Lower lobe of right lung (tissue), 2 donors: ENCODE results near the gene GZMM. TPM values are rescaled to one million over a fixed set of nuclear protein-coding genes. Genes with fewer than 3 reads are reported as not detected.
A peak's percentile ranks its signal among the peaks of the same experiment; 100 is the strongest.

Experiments
- ATAC-seq, 2 donors: fragments of 200-7000 bp; cut with Tn5 transposase; one replicate each; pipeline ENCODE4 v1.9.1; 2020 to 2022; ENCODE audit warnings: mild to moderate bottlenecking in 2 of 2, moderate library complexity in 2 of 2
- DNase-seq: peaks from one replicate; pipeline ENCODE4 v3.0.0-alpha.2; 2020
- H3K27ac ChIP-seq: fragments of 200-600 bp; one replicate; pipeline ENCODE4 v1.8.0; 2022
- H3K27me3 ChIP-seq: fragments of 200-600 bp; one replicate; pipeline ENCODE4 v1.8.0; 2022; ENCODE audit warnings: low read depth
- H3K36me3 ChIP-seq: fragments of 200-600 bp; one replicate; pipeline ENCODE4 v1.8.0; 2022; ENCODE audit warnings: mild to moderate bottlenecking
- H3K4me1 ChIP-seq: fragments of 200-600 bp; one replicate; pipeline ENCODE4 v1.8.0; 2022
- H3K4me3 ChIP-seq: fragments of 200-600 bp; one replicate; pipeline ENCODE4 v1.8.0; 2022; ENCODE audit warnings: mild to moderate bottlenecking
- H3K9me3 ChIP-seq: fragments of 200-600 bp; one replicate; pipeline ENCODE4 v1.8.0; 2022
- CTCF ChIP-seq: fragments of 200-600 bp; IDR thresholded peaks from one replicate; pipeline ENCODE4 v1.8.0; 2022; ENCODE audit warnings: antibody characterized with exemption, mild to moderate bottlenecking
- intact Hi-C: fragments of 100-400 bp; cut with DNase I; formaldehyde crosslinking; loops from one replicate; pipeline ENCODE4 v1.11.0; 2022
- total RNA-seq: library from RNA; stranded (reverse); fragmentation: NEBNext Ultra II Directional; extraction: Animal tissue kit (Norgen Biotek cat#: 25700); gene quantifications from one replicate; pipeline ENCODE4 v1.2.1, GENCODE V29; 2021
- donor health status: DM: no; HTN: yes; CAD: no; lungs with severe emphysema.

Gene GZMM
- total RNA-seq, 1 donor from 2014 or later = 3.6 TPM

GRCh38 chr19:547836-548720 lies 4.2 kb downstream of the GZMM start:
- H3K4me3 ChIP-seq = no peak overlapping the region
- H3K36me3 ChIP-seq = no peaks in the 10 kb centered on the region
- H3K9me3 ChIP-seq = no peaks in the 10 kb centered on the region
- intact Hi-C loops = no loop called here
- TF ChIP-seq CTCF = no peak
- DNase-seq = no peak
- no peaks in the 10 kb centered on the region for H3K27me3 ChIP-seq
- no peak overlapping the region for H3K27ac ChIP-seq
- no peaks in the 10 kb centered on the region for H3K4me1 ChIP-seq
- no peak for ATAC-seq

GRCh38 chr19:548886-549830 lies 5.3 kb downstream of the GZMM start:
- ATAC-seq = no peak
- Histone ChIP-seq H3K27ac (no peak overlapping the region), H3K4me1 (no peaks in the 10 kb centered on the region), H3K9me3 (no peaks in the 10 kb centered on the region), H3K27me3 (no peaks in the 10 kb centered on the region), H3K36me3 (no peaks in the 10 kb centered on the region), H3K4me3 (no peak overlapping the region)
- intact Hi-C loops = no loop called here
- TF ChIP-seq CTCF = no peak
- DNase-seq = no peak

DNA sequence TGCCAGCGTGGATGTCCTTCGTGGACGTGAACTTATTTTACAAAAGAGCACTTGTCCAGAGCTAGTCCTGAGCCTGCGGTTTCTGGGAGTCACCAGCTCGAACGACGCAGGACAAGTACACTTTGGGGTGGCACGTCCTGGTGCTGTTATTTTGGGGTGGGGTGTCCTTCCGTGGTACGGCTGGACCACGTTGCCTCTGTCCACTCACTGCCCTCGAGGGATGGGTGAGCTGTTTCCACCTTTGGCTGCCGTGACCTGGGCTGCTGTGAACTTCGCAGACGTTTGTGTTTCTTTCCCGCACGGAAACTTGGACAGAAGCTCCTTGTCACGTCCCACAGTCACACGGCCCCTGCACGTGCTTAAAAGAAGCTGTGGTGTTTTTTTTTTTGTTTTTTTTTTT lies 11.0 kb downstream of the GZMM start:
- Histone ChIP-seq H3K4me1 (peaks cover 23% of the 10 kb centered on the region), H3K27me3 (no peaks in the 10 kb centered on the region), H3K4me3 (no peak overlapping the region), H3K9me3 (no peaks in the 10 kb centered on the region), H3K27ac (no peak overlapping the region), H3K36me3 (no peaks in the 10 kb centered on the region)
- ATAC-seq = no peak
- no peak for TF ChIP-seq CTCF
- intact Hi-C loops = no loop called here
- DNase-seq = no peak

- DNase-seq = no peak
- Histone ChIP-seq H3K4me1 (peaks cover 23% of the 10 kb centered on the region), H3K36me3 (no peaks in the 10 kb centered on the region), H3K27ac (no peak overlapping the region), H3K9me3 (no peaks in the 10 kb centered on the region), H3K27me3 (no peaks in the 10 kb centered on the region), H3K4me3 (no peak overlapping the region)
- no peak for ATAC-seq
- intact Hi-C loops = no loop called here
- TF ChIP-seq CTCF = no peak
Measured at GRCh38 chr19:555474-555808, 11.6 kb downstream of the GZMM start.

DNA sequence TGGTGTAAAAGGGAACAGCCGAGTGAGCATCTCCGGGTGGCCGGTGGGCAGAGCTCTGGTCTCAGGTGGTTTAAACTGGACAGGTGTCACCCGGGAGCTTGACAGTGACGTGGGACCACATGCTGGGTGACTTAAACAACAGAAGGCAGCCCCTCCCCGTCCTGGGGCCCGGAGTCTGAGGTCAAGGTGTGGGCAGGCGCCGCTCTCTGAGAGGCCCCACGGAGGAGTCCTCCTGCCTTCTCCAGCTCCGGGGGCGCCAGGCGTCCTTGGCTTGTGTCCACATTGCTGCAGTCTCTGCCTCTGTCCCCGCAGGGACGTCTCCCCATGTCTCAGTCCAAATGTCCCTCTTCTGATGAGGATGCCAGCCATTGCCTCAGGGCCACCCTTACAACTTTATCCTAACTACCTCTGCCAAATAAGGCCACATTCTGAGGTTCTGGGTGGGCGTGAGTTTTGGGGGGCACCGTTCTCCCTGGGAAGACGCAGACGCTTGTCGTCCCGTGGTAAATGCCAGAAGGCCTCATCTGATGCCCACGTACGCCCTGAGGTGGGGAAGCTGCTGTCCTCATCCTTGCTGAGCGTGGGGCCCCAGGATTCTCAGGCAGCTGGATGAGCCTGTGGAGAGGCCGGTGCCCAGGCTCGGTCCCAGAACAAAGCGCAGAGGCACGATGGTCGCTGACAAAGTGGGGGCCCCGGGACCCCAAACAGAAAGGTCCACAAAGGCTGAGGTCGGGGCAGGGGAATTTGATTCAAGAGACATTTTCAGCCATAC lies 12.9 kb downstream of the GZMM start:
- no peak for TF ChIP-seq CTCF
- no peaks in the 10 kb centered on the region for H3K27me3 ChIP-seq
- H3K36me3 ChIP-seq = no peaks in the 10 kb centered on the region
- intact Hi-C loops = no loop called here
- no peaks in the 10 kb centered on the region for H3K9me3 ChIP-seq
- peak overlapping the region; percentile 6 for H3K4me3 ChIP-seq
- peaks cover 23% of the 10 kb centered on the region for H3K4me1 ChIP-seq
- DNase-seq (peak; percentile 49), ATAC-seq (peak in 1 of 2 donors; percentile 7)
- peak overlapping the region; percentile 53 for H3K27ac ChIP-seq
